ENCODE results near the gene PKHD1. TPM values are rescaled to one million over a fixed set of nuclear protein-coding genes. Genes with fewer than 3 reads are reported as not detected.

Gene PKHD1
- total RNA-seq, 1 experiment from 2014 or later: 0.40 TPM

GRCh38 chr6:51737580-51738360 lies 349.6 kb downstream of the PKHD1 start:
- H3K4me2 ChIP-seq (ENCODE audit: low read length): no peak overlapping the region
- DNase-seq (no peak), ATAC-seq (no peak)
- H4K20me1 ChIP-seq (ENCODE audit: low read length): no peaks in the 10 kb centered on the region
- H3K27me3 ChIP-seq (ENCODE audit: low read length): no peaks in the 10 kb centered on the region
- no peaks in the 10 kb centered on the region for H3K9me3 ChIP-seq (ENCODE audit: low read length)
- intact Hi-C loops (cut with micrococcal nuclease): no loop called here
- H3F3A ChIP-seq (ENCODE audit: low read length, unreplicated experiment): no peaks in the 10 kb centered on the region
- CTCF ChIA-PET: no interaction called here
- no peak overlapping the region for H3K4me3 ChIP-seq (ENCODE audit: low read length)
- H3K9me2 ChIP-seq (replicated peaks; ENCODE audit: low read length): 0 out of 2 replicates have a peak, but pooled peaks cover under 1% of the 10 kb centered on the region
- H3K4me1 ChIP-seq (ENCODE audit: insufficient read depth, low read length): no peaks in the 10 kb centered on the region
- H3K79me2 ChIP-seq (ENCODE audit: low read length): no peaks in the 10 kb centered on the region
- POLR2A ChIA-PET (ENCODE audit: unreplicated experiment): no interaction called here
- no peaks in the 10 kb centered on the region for H3K36me3 ChIP-seq (ENCODE audit: low read depth, low read length)
- no peak overlapping the region for H3K27ac ChIP-seq (ENCODE audit: low read length)
- no peak overlapping the region for H2AFZ ChIP-seq (ENCODE audit: low read length)
- no TSS peak for BruUV-seq (replicated peaks)
- no peak overlapping the region for H3K9ac ChIP-seq (ENCODE audit: low read length)
- TF ChIP-seq EZH2phosphoT487 (IDR thresholded peaks at IDR 0.05; ENCODE audit: borderline replicate concordance, low read length): no peak
- TF ChIP-seq EZH2 (IDR thresholded peaks at IDR 0.05; ENCODE audit: low read length, unreplicated experiment): no peak
- no peak for TF ChIP-seq CTCF (conservative IDR thresholded peaks at IDR 0.05; ENCODE audit: low read depth, low read length)

GRCh38 chr6:51725155-51725554 lies 362.3 kb downstream of the PKHD1 start:
- no peak overlapping the region for H3K4me3 ChIP-seq (ENCODE audit: low read length)
- no peak overlapping the region for H3K4me2 ChIP-seq (ENCODE audit: low read length)
- no peaks in the 10 kb centered on the region for H3K9me2 ChIP-seq (replicated peaks; ENCODE audit: low read length)
- H3K79me2 ChIP-seq (ENCODE audit: low read length): no peaks in the 10 kb centered on the region
- no peaks in the 10 kb centered on the region for H3K27me3 ChIP-seq (ENCODE audit: low read length)
- DNase-seq (no peak), ATAC-seq (no peak)
- H3F3A ChIP-seq (ENCODE audit: low read length, unreplicated experiment): no peaks in the 10 kb centered on the region
- no peak overlapping the region for H2AFZ ChIP-seq (ENCODE audit: low read length)
- no peaks in the 10 kb centered on the region for H3K36me3 ChIP-seq (ENCODE audit: low read depth, low read length)
- POLR2A ChIA-PET (ENCODE audit: unreplicated experiment): no interaction called here
- H3K9ac ChIP-seq (ENCODE audit: low read length): no peak overlapping the region
- BruUV-seq (replicated peaks): no TSS peak
- H3K27ac ChIP-seq (ENCODE audit: low read length): no peak overlapping the region
- H3K4me1 ChIP-seq (ENCODE audit: insufficient read depth, low read length): peaks cover 5% of the 10 kb centered on the region; the same call in 1 of the 2 replicates
- intact Hi-C loops (cut with micrococcal nuclease): no loop called here
- TF ChIP-seq CTCF (conservative IDR thresholded peaks at IDR 0.05; ENCODE audit: low read depth, low read length) (no peak), EZH2 (IDR thresholded peaks at IDR 0.05; ENCODE audit: low read length, unreplicated experiment) (no peak), EZH2phosphoT487 (IDR thresholded peaks at IDR 0.05; ENCODE audit: borderline replicate concordance, low read length) (no peak)
- no peaks in the 10 kb centered on the region for H3K9me3 ChIP-seq (ENCODE audit: low read length)
- H4K20me1 ChIP-seq (ENCODE audit: low read length): no peaks in the 10 kb centered on the region
- CTCF ChIA-PET: no interaction called here

DNA sequence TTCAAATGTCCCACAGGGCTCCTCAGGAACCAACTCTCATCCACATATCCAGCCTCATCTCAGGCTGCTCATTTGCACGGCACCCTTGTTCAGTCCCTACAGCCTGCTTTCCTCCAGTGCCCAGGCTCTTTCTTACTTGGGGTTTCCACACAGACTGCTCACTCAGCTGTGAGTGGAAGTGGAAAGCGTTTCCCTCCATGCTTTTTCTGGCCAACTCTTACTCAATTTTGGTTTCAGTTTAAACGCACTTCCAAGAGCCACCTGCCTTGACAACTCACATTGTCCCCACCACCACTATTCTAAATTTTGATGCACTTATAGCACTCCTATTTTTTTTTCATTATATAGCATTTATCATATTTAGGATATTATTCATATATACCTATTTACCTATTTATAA lies 367.1 kb downstream of the PKHD1 start:
- CTCF ChIA-PET: no interaction called here
- no peak overlapping the region for H3K27ac ChIP-seq (ENCODE audit: low read length)
- no peak overlapping the region for H3K4me2 ChIP-seq (ENCODE audit: low read length)
- BruUV-seq (replicated peaks): no TSS peak
- no peaks in the 10 kb centered on the region for H3K9me2 ChIP-seq (replicated peaks; ENCODE audit: low read length)
- no peaks in the 10 kb centered on the region for H4K20me1 ChIP-seq (ENCODE audit: low read length)
- no peaks in the 10 kb centered on the region for H3F3A ChIP-seq (ENCODE audit: low read length, unreplicated experiment)
- no peak overlapping the region for H3K4me3 ChIP-seq (ENCODE audit: low read length)
- POLR2A ChIA-PET (ENCODE audit: unreplicated experiment): no interaction called here
- no peak for TF ChIP-seq EZH2phosphoT487 (IDR thresholded peaks at IDR 0.05; ENCODE audit: borderline replicate concordance, low read length)
- TF ChIP-seq EZH2 (IDR thresholded peaks at IDR 0.05; ENCODE audit: low read length, unreplicated experiment): no peak
- no peak overlapping the region for H3K9ac ChIP-seq (ENCODE audit: low read length)
- intact Hi-C loops (cut with micrococcal nuclease): no loop called here
- no peaks in the 10 kb centered on the region for H3K79me2 ChIP-seq (ENCODE audit: low read length)
- H3K9me3 ChIP-seq (ENCODE audit: low read length): no peaks in the 10 kb centered on the region
- ATAC-seq (no peak), DNase-seq (no peak)
- H3K4me1 ChIP-seq (ENCODE audit: insufficient read depth, low read length): peaks cover 5% of the 10 kb centered on the region; the same call in 1 of the 2 replicates
- no peak overlapping the region for H2AFZ ChIP-seq (ENCODE audit: low read length)
- no peaks in the 10 kb centered on the region for H3K27me3 ChIP-seq (ENCODE audit: low read length)
- no peaks in the 10 kb centered on the region for H3K36me3 ChIP-seq (ENCODE audit: low read depth, low read length)
